HepG2 (cell line): ENCODE results near the gene ZFP36L2. TPM values are rescaled to one million over a fixed set of nuclear protein-coding genes. Genes with fewer than 3 reads are reported as not detected.
A peak's percentile ranks its signal among the peaks of the same experiment; 100 is the strongest.

ENCODE experiments used
- ATAC-seq: fragments of 200-7000 bp; cut with Tn5 transposase; 3 replicates; pipeline ENCODE4 v1.9.1; 2020; ENCODE audit warnings: mild to moderate bottlenecking, moderate library complexity
- BruUV-seq: library from RNA; stranded (reverse); fragments of 400-500 nt; replicated peaks from 2 replicates; lab custom pipeline; 2021; lab: Mats Ljungman, UMichigan
- CTCF ChIA-PET: fragments of 300-600 bp; formaldehyde crosslinking; extraction: SDS; loops from one replicate; lab custom pipeline; 2021; ENCODE audit warnings: low total read pairs, inconsistent platforms, low intra/inter-chr PET ratio; lab: Yijun Ruan, JAX
- POLR2A ChIA-PET: fragments of 350-600 bp; sonication (Branson Sonifier 250); formaldehyde crosslinking; loops from one replicate; lab custom pipeline; 2020; ENCODE audit warnings: antibody characterized with exemption, inconsistent platforms; lab: Yijun Ruan, JAX
- DNase-seq: peaks from one replicate; pipeline ENCODE4 v3.0.0-alpha.2; 2015; ENCODE audit warnings: low spot score
- FAIRE-seq: peaks from 3 replicates; lab custom pipeline; 2011; peaks lifted over from hg19 to GRCh38; lab: Jason Lieb, UNC
- H2AFZ ChIP-seq: one replicate; pipeline ENCODE4 v1.6.1; 2011; ENCODE audit warnings: low read length, inconsistent platforms
- H3K27ac ChIP-seq: fragments of 300-600 bp; 3 replicates; pipeline ENCODE4 v1.8.0; 2011; ENCODE audit warnings: mixed run types, mild to moderate bottlenecking, mixed read lengths, low read length, inconsistent platforms; ENCODE audit not compliant: insufficient read depth; ENCODE audit errors: extremely low read length
- H3K27me3 ChIP-seq, 2 experiments: fragments of 200-600 bp in 1 of 2; 2 replicates in 1 of 2; 3 replicates in 1 of 2; pipeline versions ENCODE4 v1.6.0 to v1.8.0; 2011; ENCODE audit warnings: low read length in 2 of 2, mild to moderate bottlenecking in 2 of 2, moderate library complexity in 2 of 2, inconsistent platforms in 1 of 2; ENCODE audit not compliant: insufficient read depth in 2 of 2, control insufficient read depth in 1 of 2
- H3K36me3 ChIP-seq, 2 experiments: fragments of 200-600 bp in 1 of 2; replicated peaks in 1 of 2; 2 replicates in 1 of 2; 3 replicates in 1 of 2; pipeline versions ENCODE4 v1.5.1 to v1.8.0; 2011; ENCODE audit warnings: low read length in 2 of 2, inconsistent platforms in 1 of 2; ENCODE audit not compliant: insufficient read depth in 2 of 2, control insufficient read depth in 1 of 2
- H3K4me1 ChIP-seq: 2 replicates; pipeline ENCODE4 v1.5.1; 2012; ENCODE audit warnings: low read length, inconsistent platforms; ENCODE audit not compliant: insufficient read depth
- H3K4me2 ChIP-seq: 2 replicates; pipeline ENCODE4 v1.6.0; 2011; ENCODE audit warnings: low read depth, low read length, inconsistent platforms
- H3K4me3 ChIP-seq, 3 experiments: fragments of 200-600 bp in 1 of 3; sonication (generic), shearing (Covaris generic) in 1 of 3; replicated peaks in 1 of 3; 2 replicates each; pipeline ENCODE4 v1.5.1; 2011 to 2016; ENCODE audit warnings: low read length in 3 of 3, inconsistent platforms in 2 of 3, low read depth in 2 of 3, mild to moderate bottlenecking in 2 of 3, control low read depth in 1 of 3, mixed read lengths in 1 of 3; ENCODE audit not compliant: insufficient read depth in 1 of 3
- H3K79me2 ChIP-seq: one replicate; pipeline ENCODE4 v1.6.1; 2011; ENCODE audit warnings: low read length, inconsistent platforms; ENCODE audit not compliant: insufficient read depth
- H3K9ac ChIP-seq: 2 replicates; pipeline ENCODE4 v1.6.0; 2011; ENCODE audit warnings: mild to moderate bottlenecking, low read depth, low read length, inconsistent platforms; ENCODE audit not compliant: insufficient read depth
- H3K9me3 ChIP-seq: 2 replicates; pipeline ENCODE4 v1.5.1; 2012; ENCODE audit warnings: mild to moderate bottlenecking, low read length
- H4K20me1 ChIP-seq: 2 replicates; pipeline ENCODE4 v1.6.0; 2011; ENCODE audit warnings: inconsistent platforms, mild to moderate bottlenecking, low read length, moderate library complexity; ENCODE audit not compliant: insufficient read depth
- ARNTL ChIP-seq: sonication (generic); formaldehyde crosslinking; IDR thresholded peaks from 2 replicates; pipeline ENCODE4 v1.4.0; 2020; ENCODE audit warnings: mild to moderate bottlenecking, missing genetic modification reagents
- HBP1 ChIP-seq: IDR thresholded peaks from 2 replicates; pipeline ENCODE4 v1.6.1; 2016; ENCODE audit warnings: low read depth, control low read depth
- HMG20B ChIP-seq: conservative IDR thresholded peaks from 2 replicates; pipeline ENCODE4 v1.6.1; 2016; ENCODE audit warnings: missing genetic modification reagents, missing compliant biosample characterization
- JUN ChIP-seq: sonication (generic); formaldehyde crosslinking; IDR thresholded peaks from 2 replicates; pipeline ENCODE4 v1.4.0; 2020; ENCODE audit warnings: mild to moderate bottlenecking, missing genetic modification reagents
- KDM3A ChIP-seq: IDR thresholded peaks from 2 replicates; pipeline ENCODE4 v1.6.1; 2018; ENCODE audit warnings: low read depth, missing compliant biosample characterization
- KLF11 ChIP-seq: IDR thresholded peaks from 2 replicates; pipeline ENCODE4 v1.6.1; 2016; ENCODE audit warnings: missing compliant biosample characterization
- PREB ChIP-seq: sonication (generic); formaldehyde crosslinking; IDR thresholded peaks from 2 replicates; pipeline ENCODE4 v1.4.0; 2020; ENCODE audit warnings: missing genetic modification reagents
- SSRP1 ChIP-seq: IDR thresholded peaks from 2 replicates; pipeline ENCODE4 v1.6.1; 2016; ENCODE audit warnings: control low read depth
- ZBTB42 ChIP-seq: sonication (generic); formaldehyde crosslinking; IDR thresholded peaks from 2 replicates; pipeline ENCODE4 v1.5.0; 2020; ENCODE audit warnings: mild to moderate bottlenecking, missing genetic modification reagents
- ZNF256 ChIP-seq: sonication (generic); formaldehyde crosslinking; conservative IDR thresholded peaks from 2 replicates; pipeline ENCODE4 v1.4.0; 2020; ENCODE audit warnings: missing genetic modification reagents
- ZNF333 ChIP-seq: sonication (generic); formaldehyde crosslinking; IDR thresholded peaks from 2 replicates; pipeline ENCODE4 v1.4.0; 2020; ENCODE audit warnings: mild to moderate bottlenecking, missing genetic modification reagents, borderline replicate concordance
- ZNF670 ChIP-seq: sonication (generic); formaldehyde crosslinking; IDR thresholded peaks from 2 replicates; pipeline ENCODE4 v1.8.0; 2022; ENCODE audit warnings: mild to moderate bottlenecking, missing genetic modification reagents, borderline replicate concordance
- ZNF746 ChIP-seq: sonication (generic); formaldehyde crosslinking; IDR thresholded peaks from 2 replicates; pipeline ENCODE4 v1.8.0; 2022; ENCODE audit warnings: mild to moderate bottlenecking, missing genetic modification reagents
- ZNF772 ChIP-seq: sonication (generic); formaldehyde crosslinking; IDR thresholded peaks from 2 replicates; pipeline ENCODE4 v1.5.0; 2020; ENCODE audit warnings: mild to moderate bottlenecking, missing genetic modification reagents
- ZNF777 ChIP-seq: sonication (generic); formaldehyde crosslinking; IDR thresholded peaks from 2 replicates; pipeline ENCODE4 v1.4.0; 2020; ENCODE audit warnings: missing genetic modification reagents
- WGBS: methylation state at CpG from one replicate; pipeline ENCODE4 v1.1.6; 2017; ENCODE audit warnings: low lambda C conversion rate; 5-methylcytosine and 5-hydroxymethylcytosine counted together
- in situ Hi-C: cut with HindIII; loops from 2 replicates; pipeline ENCODE4 v1.10.0; 2017; ENCODE audit warnings: low pct_unique_long_range_greater_than_20kb; ENCODE audit not compliant: extremely low pct_ligation_motif_present
- intact Hi-C: fragments of 100-400 bp; cut with micrococcal nuclease; formaldehyde crosslinking; loops from one replicate; pipeline ENCODE4 v1.10.0; 2022; ENCODE audit not compliant: unreplicated experiment
- polyA plus RNA-seq, 8 experiments: library from polyadenylated mRNA; depleted of rRNA in 3 of 8; stranded (reverse) in 7 of 8; unstranded in 1 of 8; fragments of >200 nt; fragmentation: Illumina TruSeq in 4 of 8; extraction: Trizol in 4 of 8; gene quantifications; 2 replicates each; pipeline versions ENCODE4 v1.2.1 to v1.2.3, GENCODE V29; 2011 to 2016; ENCODE audit warnings: low read depth in 4 of 8, missing spikeins in 1 of 8, mixed read lengths in 1 of 8; ENCODE audit not compliant: insufficient read depth in 1 of 8
- total RNA-seq, 5 experiments: library from RNA; depleted of rRNA; stranded (reverse); fragments of >200 nt; fragmentation: Illumina TruSeq; extraction: Trizol; gene quantifications; 2 replicates each; pipeline ENCODE4 v1.2.3, GENCODE V29; 2016; ENCODE audit warnings: low read depth in 1 of 5

The ZFP36L2 gene
- total and polyA plus RNA-seq, 2 of the 13 experiments (the other 11 are each of a cell fraction or from before 2014, with no cell fraction given), result 11.2 to 21.8 TPM

GRCh38 chr2:43179942-43180341 is 46.5 kb downstream of the ZFP36L2 start:
- Histone ChIP-seq H3K4me2 (no peak overlapping the region), H2AFZ (no peak overlapping the region), H3K79me2 (no peaks in the 10 kb centered on the region), H3K27me3 (no peaks in the 10 kb centered on the region), H3K4me3 (no peak overlapping the region), H3K4me1 (peaks cover 77% of the 10 kb centered on the region), H3K9me3 (no peaks in the 10 kb centered on the region), H4K20me1 (no peaks in the 10 kb centered on the region), H3K27ac (no peak overlapping the region), H3K9ac (no peak overlapping the region), H3K36me3 (no peaks in the 10 kb centered on the region)
- 87% methylated on average over 8 of the region's 8 CpGs for WGBS
- DNase-seq (no peak), FAIRE-seq (no peak), ATAC-seq (no peak)
- no TSS peak for BruUV-seq
- ChIA-PET CTCF (no interaction called here), POLR2A (interaction anchor here (1.0 to 8.5 kb wide), 9 partner anchors 8 to 369 kb away, joined by 4 to 97 read pairs (median 28); partner anchors contain the start of gene ZFP36L2)
- TF ChIP-seq ZNF333 (CRISPR knock-in tag), result 0 out of 2 replicates have a peak, but pooled peaks have one; percentile 27
- TF ChIP-seq KLF11, result no peak
- intact Hi-C loops, result loop anchor here (2.0 kb wide), 2 partner anchors 15 to 21 kb away; no protein-coding TSS in a partner anchor
- in situ Hi-C loops, result no loop called here

GRCh38 chr2:43178602-43179542 is 47.5 kb downstream of the ZFP36L2 start:
- in situ Hi-C loops, result no loop called here
- H3K79me2 ChIP-seq, result no peaks in the 10 kb centered on the region
- peak overlapping the region; percentile 93 for H3K4me2 ChIP-seq
- DNase-seq (peak; percentile 90), FAIRE-seq (peak; percentile 87), ATAC-seq (peak; percentile 88)
- H3K9ac ChIP-seq, result peak overlapping the region; percentile 63
- POLR2A ChIA-PET, result interaction anchor here (0.8 to 8.5 kb wide), 21 partner anchors 9 to 387 kb away, joined by 3 to 97 read pairs (median 8); partner anchors contain the start of genes HAAO and ZFP36L2
- H3K27me3 ChIP-seq, result no peaks in the 10 kb centered on the region
- BruUV-seq, result TSS peak; percentile 91
- peak overlapping the region; percentile 81 for H3K27ac ChIP-seq
- CTCF ChIA-PET, result interaction anchor here (0.7 kb wide), 1 partner anchor 9 kb away, joined by 3 read pairs; no protein-coding TSS in a partner anchor
- no peaks in the 10 kb centered on the region for H3K9me3 ChIP-seq
- H3K36me3 ChIP-seq, result no peaks in the 10 kb centered on the region
- intact Hi-C loops, result loop anchor here (2.0 kb wide), 2 partner anchors 16 to 20 kb away; no protein-coding TSS in a partner anchor
- no peaks in the 10 kb centered on the region for H4K20me1 ChIP-seq
- H2AFZ ChIP-seq, result no peak overlapping the region
- peaks cover 77% of the 10 kb centered on the region for H3K4me1 ChIP-seq
- WGBS, result 1% methylated on average over 18 of the region's 18 CpGs
- H3K4me3 ChIP-seq, result peak overlapping the region; percentile 43 to 62 (median 61)
- peak; percentile 94; the same call in 1 of the 2 replicates for TF ChIP-seq ZNF746 (CRISPR knock-in tag)
- TF ChIP-seq JUN (CRISPR knock-in tag), result peak; percentile 94
- no peak for TF ChIP-seq ZBTB42 (CRISPR knock-in tag)
- no peak for TF ChIP-seq PREB (CRISPR knock-in tag)
- TF ChIP-seq ZNF777 (CRISPR knock-in tag), result peak; percentile 11; the same call in 1 of the 2 replicates
- TF ChIP-seq ARNTL (CRISPR knock-in tag), result peak; percentile 19
- peak; percentile 66 for TF ChIP-seq KDM3A (CRISPR knock-in tag)
- TF ChIP-seq ZNF256 (CRISPR knock-in tag), result no peak; the same call in 1 of the 2 replicates
- TF ChIP-seq ZNF772 (CRISPR knock-in tag), result no peak
- TF ChIP-seq ZNF670 (CRISPR knock-in tag), result peak; percentile 22; the same call in 1 of the 2 replicates
- peak; percentile 38; the same call in 1 of the 2 replicates for TF ChIP-seq HBP1 (CRISPR knock-in tag)
- peak; percentile 76; the same call in 1 of the 2 replicates for TF ChIP-seq HMG20B (CRISPR knock-in tag)
- TF ChIP-seq SSRP1 (CRISPR knock-in tag), result peak; percentile 88
